ENCODE results near the gene CUL9. TPM values are rescaled to one million over a fixed set of nuclear protein-coding genes. Genes with fewer than 3 reads are reported as not detected.

CUL9 gene
- total RNA-seq, 1 experiment from 2014 or later: 15.2 TPM

- Histone ChIP-seq H2BK15ac (ENCODE audit: low read depth, low read length) (no peak overlapping the region), H2BK5ac (ENCODE audit: insufficient read length, low read length) (no peak overlapping the region), H2AFZ (ENCODE audit: low read length) (no peak overlapping the region), H3K23me2 (ENCODE audit: insufficient read length, low read depth, low read length, poor library complexity, severe bottlenecking) (no peaks in the 10 kb centered on the region), H3K56ac (ENCODE audit: insufficient read length, low read depth, low read length) (no peak overlapping the region), H3K4me1 (ENCODE audit: insufficient read depth, low read length) (no peaks in the 10 kb centered on the region), H2BK12ac (ENCODE audit: insufficient read length, low read depth, low read length) (no peak overlapping the region), H2BK20ac (ENCODE audit: low read depth, low read length, poor library complexity, severe bottlenecking) (no peak overlapping the region), H3K23ac (ENCODE audit: insufficient read length, low read depth, low read length) (no peak overlapping the region), H3K9ac (ENCODE audit: extremely low read depth, insufficient read length, low read length) (no peak overlapping the region), H3K9me3 (ENCODE audit: control insufficient read depth, low read depth, low read length) (no peaks in the 10 kb centered on the region), H2BK120ac (ENCODE audit: low read depth, low read length, poor library complexity, severe bottlenecking) (no peak overlapping the region), H3K79me2 (ENCODE audit: insufficient read depth, low read length) (no peaks in the 10 kb centered on the region), H3K4me2 (ENCODE audit: insufficient read depth, insufficient read length, low read length) (no peak overlapping the region), H4K20me1 (ENCODE audit: control insufficient read depth, insufficient read depth, insufficient read length) (no peaks in the 10 kb centered on the region), H3K14ac (ENCODE audit: insufficient read depth, low read length) (no peak overlapping the region), H3K18ac (ENCODE audit: insufficient read length, low read depth, low read length) (no peak overlapping the region), H4K5ac (ENCODE audit: insufficient read length, low read depth, low read length) (no peak overlapping the region), H3K79me1 (ENCODE audit: insufficient read depth, low read depth, low read length, poor library complexity, severe bottlenecking) (no peaks in the 10 kb centered on the region), H4K8ac (replicated peaks; ENCODE audit: insufficient read length, low read depth, low read length) (no peak overlapping the region), H3T11ph (ENCODE audit: low read length) (no peak overlapping the region), H3K27ac (ENCODE audit: insufficient read length, low read depth, low read length) (no peak overlapping the region), H4K91ac (ENCODE audit: insufficient read length, low read depth, low read length) (no peak overlapping the region), H2AK5ac (ENCODE audit: insufficient read length, low read length) (no peak overlapping the region), H3K27me3 (ENCODE audit: insufficient read depth, low read length) (no peaks in the 10 kb centered on the region), H3K4ac (ENCODE audit: low read depth, low read length) (no peak overlapping the region)
- Mint-ChIP-seq H3K9me3 (no peaks in the 10 kb centered on the region), H3K27ac (no peak overlapping the region; a peak in 1 of 7 replicates), H3K27me3 (ENCODE audit: low read depth) (no peaks in the 10 kb centered on the region; the same call in 1 of the 2 replicates), H3K36me3 (ENCODE audit: insufficient read depth in 1 of 3, low read depth in 3 of 3) (no peaks in the 10 kb centered on the region; a peak in 3 of 7 replicates), H3K4me3 (no peak overlapping the region), H3K4me1 (peaks cover 4 to 10% of the 10 kb centered on the region in 2 experiments; a peak in 3 of 4 replicates)
- no CpG with 5 or more reads among the region's 17 CpGs for WGBS (ENCODE audit: extremely low coverage, insufficient read length, low lambda C conversion rate)
- no peak for TF ChIP-seq CTCF (conservative IDR thresholded peaks at IDR 0.05)
- no peak for DNase-seq
Observed at GRCh38 chr6:43203029-43203717, 21.2 kb downstream of the CUL9 start.
